GM19372 (cell line): ENCODE measurements around the gene ARID3A.

Experiments used
- ATAC-seq: cut with Tn5 transposase; IDR thresholded peaks from one replicate; pipeline ENCODE4 v1.9.1; 2021; ENCODE audit warnings: mild to moderate bottlenecking, low read depth, moderate library complexity; ENCODE audit not compliant: unreplicated experiment

Gene ARID3A

DNA sequence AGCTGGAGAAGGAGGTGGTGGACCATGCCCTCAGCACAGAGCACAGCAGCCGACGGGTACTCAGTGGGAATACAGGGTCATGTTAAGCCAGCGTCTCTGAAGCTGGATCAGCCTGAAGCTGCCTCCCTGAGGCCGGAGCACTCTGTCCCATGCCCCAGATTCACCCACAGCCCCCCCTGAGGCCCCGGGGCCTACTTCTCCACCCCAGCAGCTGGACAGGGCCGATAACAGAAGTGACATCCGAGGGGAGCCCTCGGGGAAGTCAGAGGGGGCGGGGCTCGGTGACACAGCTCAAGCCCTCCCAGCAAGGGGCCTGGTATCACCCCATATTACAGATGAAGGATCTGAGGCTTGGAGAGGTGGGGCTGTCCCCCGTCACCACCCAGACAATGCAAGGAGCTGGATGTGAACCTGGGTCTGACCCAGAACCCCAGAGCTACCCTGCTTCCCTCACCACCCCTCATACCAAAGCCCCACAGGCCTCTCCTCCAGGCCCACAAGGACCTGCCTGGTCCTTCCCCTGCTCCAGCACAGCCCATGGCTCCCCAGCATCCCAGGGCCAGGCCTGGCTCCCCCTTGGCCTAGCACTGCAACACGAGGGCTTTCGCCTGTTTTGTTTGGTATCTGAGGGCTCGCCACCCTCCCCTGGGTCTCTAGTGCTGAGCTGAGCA is 18.5 kb upstream of the ARID3A start:
- no peak for ATAC-seq

DNA sequence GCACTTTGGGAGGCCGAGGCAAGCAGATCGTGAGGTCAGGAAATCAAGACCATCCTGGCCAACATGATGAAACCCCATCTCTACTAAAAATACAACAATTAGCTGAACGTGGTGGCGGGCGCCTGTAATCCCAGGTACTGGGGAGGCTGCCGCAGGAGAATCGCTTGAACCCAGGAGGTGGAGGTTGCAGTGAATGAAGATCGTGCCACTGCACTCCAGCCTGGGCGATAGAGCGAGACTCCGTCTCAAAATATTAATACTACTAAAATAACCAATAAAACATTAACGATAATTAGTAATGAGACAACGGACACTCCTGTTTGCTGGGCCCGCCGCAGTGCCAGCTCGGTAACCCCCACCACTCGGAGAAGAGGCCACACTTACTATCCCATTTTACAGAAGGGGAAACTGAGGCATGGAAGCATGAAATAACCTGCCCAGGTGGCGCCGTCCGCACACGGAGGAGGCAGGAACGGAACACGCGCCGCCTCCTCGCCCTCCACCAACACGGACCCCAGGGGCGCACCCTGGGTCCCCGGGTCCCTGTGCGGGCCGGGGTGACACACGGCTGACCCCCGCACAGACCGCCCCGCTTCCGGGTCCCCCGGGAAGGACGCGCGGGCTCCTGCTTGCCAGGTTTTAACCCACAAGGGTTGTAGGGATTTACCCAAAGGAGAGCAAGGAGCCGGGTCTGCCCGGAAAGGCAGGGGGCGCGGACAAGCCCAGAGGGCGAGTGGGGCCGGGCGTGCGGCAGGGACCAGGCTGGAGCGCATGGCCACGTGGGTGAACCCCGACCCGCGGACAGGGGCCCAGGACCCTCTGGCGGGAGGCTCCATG is 14.4 kb upstream of the ARID3A start:
- no peak for ATAC-seq

DNA sequence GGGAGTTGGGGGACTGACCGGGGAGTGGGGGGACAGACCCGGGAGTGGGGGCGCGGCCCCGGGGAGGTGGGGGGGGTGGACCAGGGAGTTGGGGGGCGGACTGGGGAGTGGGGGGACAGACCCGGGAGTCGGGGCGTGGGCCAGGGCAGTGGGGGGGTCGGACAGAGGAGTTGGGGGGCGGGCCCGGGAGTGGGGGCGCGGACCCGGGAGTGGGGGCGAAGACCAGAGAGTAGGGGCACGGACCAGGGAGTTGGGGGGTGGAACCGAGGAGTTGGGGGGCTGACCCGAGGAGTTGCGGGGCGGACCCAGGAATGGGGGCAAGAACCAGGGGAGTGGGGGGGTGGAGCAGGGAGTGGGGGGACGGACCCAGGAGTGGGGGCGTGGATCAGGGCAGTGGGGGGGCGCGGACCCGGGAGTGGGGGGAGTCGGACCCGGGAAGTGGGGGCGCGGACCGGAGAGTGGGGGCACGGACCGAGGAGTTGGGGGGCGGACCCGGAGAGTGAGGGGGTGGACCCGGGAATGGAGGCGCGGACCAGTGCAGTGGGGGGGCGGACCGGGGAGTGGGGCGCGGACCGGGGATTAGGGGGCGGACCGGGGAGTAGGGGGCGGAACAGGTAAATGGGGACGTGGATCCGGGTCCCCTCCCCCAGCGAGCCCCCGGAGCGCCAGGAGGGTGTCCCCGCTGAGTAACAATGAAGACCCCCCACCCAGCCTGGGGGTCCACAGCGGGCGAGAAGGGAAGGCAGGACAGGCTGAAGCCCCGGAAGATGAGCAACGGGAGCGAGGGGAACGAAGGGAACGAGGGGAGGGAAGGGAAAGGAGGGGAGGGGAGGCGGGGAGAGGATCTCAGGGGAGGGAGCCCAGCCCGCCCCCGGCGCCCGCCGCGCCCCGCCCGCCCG is 13.4 kb upstream of the ARID3A start:
- no peak for ATAC-seq

DNA sequence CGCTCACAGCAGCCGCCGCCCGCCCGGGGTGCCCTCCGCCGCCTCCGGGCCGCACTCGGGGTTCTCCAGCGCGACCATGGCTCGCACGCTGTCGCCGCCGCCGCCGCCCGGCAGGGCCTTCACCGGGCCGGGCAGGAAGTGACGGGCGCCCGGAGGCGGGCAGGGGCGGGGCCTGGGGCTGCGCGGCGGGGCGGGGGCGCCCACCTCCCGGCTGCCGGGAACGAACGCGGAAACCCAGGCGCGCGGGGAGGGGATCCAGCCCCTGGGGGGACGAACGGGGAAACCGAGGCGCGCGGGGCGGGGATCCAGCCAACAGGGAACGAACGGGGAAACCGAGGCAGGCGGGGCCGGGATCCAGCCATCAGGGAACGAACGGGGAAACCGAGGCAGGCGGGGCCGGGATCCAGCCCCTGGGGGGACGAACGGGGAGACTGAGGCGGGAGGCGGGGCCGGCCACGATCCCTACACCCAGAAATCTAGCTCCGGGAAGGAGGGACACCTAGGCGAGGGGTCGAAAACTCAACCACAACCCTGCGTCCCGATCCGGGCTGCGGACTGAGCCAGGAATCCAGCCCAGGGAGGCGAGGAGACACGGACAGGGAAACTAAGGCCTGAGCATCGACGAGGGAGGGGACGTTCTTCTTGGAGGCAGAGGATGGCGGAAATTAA is 12.6 kb upstream of the ARID3A start, which contains the start of gene R3HDM4:
Gene R3HDM4, minus strand, starts transcription at position 140 of the 669 bp plus-strand sequence. Its CDS starts 62 bp downstream, at position 78.
- ATAC-seq = no peak

DNA sequence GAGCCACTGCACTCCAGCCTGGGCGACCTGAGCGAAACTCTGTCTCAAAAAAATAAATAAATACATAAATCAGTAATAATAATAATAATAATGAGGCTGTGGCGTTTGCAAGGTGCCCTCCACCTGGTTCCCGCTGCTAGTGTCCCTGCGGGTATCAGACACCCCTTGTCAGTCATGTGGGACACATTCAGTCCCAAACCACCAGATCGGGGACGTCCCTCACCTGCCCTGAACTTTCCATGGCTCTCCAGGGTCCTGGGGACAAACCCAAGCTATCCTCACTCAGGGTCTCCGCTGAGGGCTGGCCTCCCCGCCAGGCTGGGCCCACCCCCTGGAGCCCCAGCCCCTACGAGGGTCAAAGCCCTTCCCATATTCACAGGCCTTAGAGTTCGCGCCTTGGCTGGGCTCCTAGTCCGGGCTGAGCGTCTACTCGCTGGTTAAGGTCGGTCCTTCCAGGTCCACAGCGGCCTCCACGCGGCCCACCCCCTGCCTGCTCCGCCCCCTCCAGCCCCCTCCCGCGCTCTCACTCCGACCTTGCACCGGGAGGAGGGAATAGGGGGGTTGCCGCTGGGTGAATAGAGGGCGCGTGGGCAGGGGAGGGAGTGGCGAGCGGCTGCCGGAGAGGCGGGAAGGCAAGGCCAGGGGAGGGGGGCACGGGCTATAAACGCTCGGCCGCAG is 9.1 kb upstream of the ARID3A start:
- ATAC-seq = no peak

DNA sequence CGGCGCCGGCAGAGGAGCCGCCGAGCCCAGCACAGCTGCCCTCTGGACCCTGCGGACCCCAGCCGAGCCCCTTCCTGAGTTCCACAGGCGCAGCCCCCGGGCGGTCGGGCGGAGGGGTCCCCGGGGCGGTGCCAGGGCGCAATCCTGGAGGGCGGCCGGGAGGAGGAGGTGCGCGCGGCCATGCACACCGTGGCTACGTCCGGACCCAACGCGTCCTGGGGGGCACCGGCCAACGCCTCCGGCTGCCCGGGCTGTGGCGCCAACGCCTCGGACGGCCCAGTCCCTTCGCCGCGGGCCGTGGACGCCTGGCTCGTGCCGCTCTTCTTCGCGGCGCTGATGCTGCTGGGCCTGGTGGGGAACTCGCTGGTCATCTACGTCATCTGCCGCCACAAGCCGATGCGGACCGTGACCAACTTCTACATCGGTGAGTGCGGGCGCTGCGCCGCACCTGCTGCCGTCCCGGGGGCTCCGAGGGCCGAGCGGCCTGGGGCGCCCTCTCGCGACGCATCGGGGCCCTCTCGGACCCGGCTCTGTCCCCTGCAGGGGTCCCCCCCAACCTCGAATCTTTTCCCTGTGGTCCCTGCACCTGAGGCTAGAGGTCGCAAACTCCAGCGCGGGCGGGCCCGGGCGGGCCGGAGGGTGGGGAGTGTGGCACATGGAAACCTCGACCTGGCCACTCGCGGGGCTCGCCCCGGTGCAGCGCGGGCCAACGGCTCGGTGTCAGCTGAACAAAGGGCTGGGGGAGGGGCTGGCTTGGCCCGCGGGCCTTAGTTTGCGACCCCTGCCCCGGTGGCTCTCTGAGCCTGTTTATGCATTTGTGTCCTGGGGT is 8.3 kb upstream of the ARID3A start, which contains the start of gene KISS1R:
Gene KISS1R, plus strand, starts transcription at position 11 of the 829 bp plus-strand sequence. Its CDS starts 170 bp downstream, at position 181.
- ATAC-seq = no peak

DNA sequence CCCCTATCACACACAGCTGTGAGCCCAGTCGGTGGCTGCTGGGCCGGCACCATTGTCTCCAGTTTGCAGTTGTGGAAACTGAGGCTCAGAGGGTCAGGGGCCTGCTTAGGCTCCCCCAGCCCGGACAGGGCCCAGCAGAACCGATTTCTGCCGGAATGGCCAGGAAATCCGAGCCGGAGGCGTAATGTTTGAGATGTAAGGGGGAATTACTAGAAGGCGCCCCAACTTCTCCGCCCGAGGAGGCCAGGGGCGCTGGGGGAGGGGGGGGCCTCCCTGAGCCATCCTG is 7.7 kb upstream of the ARID3A start:
- ATAC-seq = no peak

DNA sequence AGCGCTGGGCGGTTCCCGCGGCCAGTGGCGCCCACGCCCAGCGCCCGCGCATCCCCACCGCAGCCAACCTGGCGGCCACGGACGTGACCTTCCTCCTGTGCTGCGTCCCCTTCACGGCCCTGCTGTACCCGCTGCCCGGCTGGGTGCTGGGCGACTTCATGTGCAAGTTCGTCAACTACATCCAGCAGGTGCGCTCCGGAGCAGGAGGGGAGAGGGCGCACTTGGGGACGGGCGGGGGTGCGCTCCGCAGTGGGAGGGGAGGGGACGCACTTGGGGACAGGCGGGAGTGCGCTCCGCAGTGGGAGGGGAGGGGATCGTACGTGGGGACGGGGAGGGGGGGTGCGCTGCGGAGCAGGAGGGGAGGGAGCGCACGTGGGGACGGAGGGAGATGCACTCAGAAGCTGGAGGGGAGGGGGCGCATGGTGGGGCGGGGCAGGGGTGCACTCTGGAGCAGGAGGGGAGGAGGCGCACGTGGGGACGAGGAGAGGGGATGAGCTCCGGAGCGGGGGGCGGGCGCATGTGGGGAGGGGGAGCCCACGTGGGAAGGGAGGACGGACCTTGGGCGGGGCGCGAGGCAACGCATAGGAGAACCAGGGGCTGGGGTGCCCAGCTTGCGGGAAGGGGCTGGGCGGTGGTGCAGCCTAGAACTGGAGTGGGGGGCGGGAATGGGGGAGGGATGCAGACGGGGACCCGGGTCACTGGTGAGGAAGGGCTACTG is 7.2 kb upstream of the ARID3A start:
- no peak for ATAC-seq

DNA sequence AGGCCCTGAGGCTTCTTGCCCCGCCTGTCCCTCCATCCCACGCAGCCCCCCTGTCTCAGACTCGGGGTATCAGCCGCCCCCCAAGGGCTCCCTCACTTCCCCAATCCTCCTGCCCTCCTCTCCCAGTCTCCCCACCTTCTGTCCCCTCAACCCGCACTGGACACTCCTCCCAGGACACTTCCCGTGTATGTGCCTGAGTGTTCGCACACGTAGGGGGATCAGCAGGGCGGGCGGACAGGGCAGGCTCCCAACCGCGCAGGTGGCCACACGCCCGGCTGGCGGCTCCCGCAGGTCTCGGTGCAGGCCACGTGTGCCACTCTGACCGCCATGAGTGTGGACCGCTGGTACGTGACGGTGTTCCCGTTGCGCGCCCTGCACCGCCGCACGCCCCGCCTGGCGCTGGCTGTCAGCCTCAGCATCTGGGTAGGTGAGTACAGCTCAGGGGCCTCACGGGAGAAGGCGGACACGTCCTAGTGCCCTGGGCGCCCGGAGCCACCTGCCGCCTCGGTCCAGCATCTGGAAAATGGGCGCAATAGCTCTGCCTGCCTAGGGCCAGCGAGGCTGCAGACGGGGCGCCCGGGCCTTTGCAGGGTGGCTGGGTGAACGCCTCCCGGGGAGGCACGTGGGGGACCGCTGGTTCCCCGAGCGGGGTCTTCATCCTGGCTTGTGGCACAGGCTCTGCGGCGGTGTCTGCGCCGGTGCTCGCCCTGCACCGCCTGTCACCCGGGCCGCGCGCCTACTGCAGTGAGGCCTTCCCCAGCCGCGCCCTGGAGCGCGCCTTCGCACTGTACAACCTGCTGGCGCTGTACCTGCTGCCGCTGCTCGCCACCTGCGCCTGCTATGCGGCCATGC is 6.4 kb upstream of the ARID3A start:
- no peak for ATAC-seq

DNA sequence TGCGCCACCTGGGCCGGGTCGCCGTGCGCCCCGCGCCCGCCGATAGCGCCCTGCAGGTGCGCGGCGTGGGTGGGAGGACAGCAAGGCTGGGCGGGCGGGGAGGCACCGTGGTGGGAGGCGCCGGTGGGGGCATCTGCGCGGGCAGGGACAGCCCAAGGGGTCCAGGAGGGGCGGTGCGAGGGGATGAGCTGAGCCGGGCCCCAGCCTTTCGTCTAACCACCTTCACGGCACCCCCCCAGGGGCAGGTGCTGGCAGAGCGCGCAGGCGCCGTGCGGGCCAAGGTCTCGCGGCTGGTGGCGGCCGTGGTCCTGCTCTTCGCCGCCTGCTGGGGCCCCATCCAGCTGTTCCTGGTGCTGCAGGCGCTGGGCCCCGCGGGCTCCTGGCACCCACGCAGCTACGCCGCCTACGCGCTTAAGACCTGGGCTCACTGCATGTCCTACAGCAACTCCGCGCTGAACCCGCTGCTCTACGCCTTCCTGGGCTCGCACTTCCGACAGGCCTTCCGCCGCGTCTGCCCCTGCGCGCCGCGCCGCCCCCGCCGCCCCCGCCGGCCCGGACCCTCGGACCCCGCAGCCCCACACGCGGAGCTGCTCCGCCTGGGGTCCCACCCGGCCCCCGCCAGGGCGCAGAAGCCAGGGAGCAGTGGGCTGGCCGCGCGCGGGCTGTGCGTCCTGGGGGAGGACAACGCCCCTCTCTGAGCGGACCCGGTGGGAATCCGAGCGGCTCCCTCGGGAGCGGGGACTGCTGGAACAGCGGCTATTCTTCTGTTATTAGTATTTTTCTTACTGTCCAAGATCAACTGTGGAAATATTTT is 5.6 kb upstream of the ARID3A start:
- no peak for ATAC-seq

DNA sequence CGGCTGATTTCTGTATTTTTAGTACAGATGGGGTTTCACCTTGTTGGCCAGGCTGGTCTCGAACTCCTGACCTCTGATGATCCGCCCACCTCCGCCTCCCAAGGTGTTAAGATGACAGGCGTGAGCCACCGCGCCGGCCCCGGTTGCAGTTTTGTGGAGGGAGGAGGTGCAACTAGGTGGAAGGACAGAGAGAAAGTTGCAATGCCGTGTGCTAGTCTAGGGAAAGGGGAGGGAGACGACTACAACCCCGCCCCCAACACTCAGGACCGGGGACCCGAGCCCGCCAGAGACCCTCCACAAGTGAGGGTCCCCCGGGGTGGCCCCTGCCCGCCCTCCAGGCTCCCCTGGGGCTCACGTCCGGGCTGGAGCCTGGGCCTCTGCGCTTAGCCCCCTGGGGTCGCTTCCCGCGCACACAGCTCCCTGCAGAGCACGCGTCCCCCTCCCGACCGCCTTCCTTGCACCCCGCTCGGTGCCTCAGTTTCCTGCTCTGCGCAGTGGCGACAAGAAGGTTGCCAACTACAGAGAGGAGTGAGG is 1.2 kb upstream of the ARID3A start:
- ATAC-seq = no peak

DNA sequence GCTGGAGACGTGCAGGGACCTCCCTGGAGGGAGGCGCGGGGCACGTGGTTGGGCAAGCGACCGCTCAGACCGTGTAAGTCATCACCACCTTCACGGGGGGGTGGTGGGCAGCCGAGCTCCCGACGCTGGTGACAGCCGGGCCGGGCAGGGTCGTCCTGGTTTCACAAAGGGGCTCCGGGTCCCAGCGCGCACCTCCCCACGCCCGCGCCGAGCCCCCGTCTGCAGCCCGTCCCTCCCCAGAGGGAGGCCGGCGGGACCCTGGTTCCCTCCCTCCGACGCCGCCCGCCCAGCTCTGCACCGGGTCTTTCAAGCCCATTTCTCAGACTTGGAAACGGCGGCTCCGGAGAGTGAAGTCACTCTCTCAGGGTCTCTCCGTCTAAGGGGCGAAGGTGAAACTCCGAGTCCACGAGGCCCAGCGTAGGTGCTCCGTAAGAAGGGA is 729 bp upstream of the ARID3A start:
- peak; percentile 12 for ATAC-seq

DNA sequence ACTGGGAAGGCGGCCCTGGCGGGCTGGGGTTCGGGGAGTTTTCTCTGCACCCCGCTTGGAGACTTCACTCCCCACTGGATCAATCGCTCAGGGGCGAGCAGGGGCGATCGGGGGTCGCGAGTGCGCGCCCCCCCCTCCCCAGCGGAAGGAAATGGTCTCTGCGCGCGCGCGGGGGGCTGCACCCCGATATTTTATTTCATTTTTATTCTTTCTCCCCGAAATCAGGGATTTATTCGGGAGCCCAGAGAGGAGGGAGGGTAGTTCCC is 421 bp downstream of the ARID3A start:
- ATAC-seq = no peak

DNA sequence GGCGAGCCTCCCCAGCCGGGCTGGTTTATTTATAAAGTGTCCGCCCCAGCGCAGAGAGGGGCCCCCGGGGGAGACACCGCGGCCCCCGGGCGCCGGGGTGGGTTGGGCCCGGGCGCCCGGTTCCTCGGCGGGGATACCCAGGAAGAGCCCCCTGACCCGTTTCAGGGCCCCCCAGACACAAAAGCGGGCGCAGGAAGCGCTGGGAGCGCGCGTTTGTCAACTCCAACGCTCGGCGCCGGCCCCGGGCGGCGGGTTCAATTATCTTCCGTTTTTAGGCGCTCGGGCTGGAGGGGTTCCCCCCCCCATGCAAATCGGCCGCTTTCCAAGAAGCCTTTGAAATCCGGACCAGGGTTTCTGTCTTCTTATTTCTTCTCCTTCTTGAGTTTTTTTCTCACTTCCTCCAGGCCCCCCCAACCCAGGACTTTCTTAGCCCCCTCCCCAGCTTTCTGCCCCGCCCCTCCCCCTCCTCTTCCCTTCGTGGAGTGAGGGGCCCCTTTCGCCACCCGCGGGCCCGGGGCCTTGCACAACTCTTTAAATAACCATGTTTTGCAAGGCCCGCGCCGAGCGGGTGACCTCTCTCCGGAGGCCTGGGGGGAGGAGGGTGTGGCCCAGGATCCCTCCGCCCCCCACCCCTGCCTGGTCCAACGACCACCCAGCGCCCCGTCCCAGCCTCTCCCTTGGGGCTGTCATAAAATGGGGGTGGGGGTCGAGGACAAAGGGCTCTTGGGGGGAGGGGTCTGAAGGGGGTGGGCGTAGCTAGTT is 935 bp downstream of the ARID3A start:
- ATAC-seq = no peak

DNA sequence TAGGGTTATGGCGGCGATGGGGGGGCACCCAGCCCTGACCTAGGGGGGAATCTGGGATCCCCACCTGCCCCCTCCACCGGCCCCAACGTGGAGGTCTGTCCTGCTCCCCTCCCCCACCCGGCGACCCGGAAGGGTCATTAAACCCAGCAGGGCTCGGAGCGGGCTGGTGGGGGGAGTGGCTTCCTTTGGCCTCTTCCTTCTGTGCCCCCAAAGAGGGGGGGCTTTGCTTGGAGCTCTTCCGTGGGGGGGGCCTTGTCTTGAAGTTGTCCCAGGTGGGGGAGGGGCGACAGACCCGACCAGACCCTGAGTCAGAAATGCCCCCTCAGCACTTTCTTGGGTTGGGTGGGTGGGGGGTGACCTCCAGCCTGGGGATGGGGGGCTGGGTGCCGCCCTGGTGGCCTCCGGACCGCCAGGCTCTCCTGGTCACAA is 1.5 kb downstream of the ARID3A start:
- ATAC-seq = no peak
